ENCODE measurements around the gene PLEK.
"Not testable (repeated sequence)": the region's sequence is repeated elsewhere in the genome, so short reads cannot be mapped to it uniquely, and the experiment has no call there.

PLEK gene

DNA sequence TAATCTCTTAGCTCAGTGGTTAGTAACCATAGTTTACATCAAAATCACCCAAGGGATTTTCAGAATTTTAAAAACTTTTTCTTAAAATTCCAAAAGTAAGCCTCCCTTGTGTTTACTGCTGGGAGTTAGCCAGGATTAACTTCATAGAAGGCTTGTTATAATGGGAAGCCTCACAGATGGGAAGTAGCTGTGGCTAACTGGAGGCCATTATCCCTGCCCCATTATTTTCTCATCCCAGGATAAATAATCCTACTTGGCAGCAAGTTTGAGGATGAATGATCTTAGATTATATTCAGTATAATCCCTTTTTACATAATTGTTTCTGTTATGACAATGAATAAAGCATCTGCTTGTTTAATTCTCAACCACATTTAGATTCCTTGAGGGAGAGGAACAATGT, 25.5 kb downstream of the PLEK start:
- TF ChIP-seq, protein P1, sequence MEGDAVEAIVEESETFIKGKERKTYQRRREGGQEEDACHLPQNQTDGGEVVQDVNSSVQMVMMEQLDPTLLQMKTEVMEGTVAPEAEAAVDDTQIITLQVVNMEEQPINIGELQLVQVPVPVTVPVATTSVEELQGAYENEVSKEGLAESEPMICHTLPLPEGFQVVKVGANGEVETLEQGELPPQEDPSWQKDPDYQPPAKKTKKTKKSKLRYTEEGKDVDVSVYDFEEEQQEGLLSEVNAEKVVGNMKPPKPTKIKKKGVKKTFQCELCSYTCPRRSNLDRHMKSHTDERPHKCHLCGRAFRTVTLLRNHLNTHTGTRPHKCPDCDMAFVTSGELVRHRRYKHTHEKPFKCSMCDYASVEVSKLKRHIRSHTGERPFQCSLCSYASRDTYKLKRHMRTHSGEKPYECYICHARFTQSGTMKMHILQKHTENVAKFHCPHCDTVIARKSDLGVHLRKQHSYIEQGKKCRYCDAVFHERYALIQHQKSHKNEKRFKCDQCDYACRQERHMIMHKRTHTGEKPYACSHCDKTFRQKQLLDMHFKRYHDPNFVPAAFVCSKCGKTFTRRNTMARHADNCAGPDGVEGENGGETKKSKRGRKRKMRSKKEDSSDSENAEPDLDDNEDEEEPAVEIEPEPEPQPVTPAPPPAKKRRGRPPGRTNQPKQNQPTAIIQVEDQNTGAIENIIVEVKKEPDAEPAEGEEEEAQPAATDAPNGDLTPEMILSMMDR (IDR thresholded peaks at IDR 0.05; ENCODE audit: poor library complexity, severe bottlenecking) = no peak
- Histone ChIP-seq H3K36me3 (ENCODE audit: low read depth) (no peaks in the 10 kb centered on the region), H3K27me3 (ENCODE audit: insufficient read depth, poor library complexity, severe bottlenecking) (no peaks in the 10 kb centered on the region), H3K27ac (ENCODE audit: poor library complexity, severe bottlenecking) (no peak overlapping the region), H3K4me1 (ENCODE audit: insufficient read depth, poor library complexity, severe bottlenecking) (no peaks in the 10 kb centered on the region), H3K9me3 (ENCODE audit: severe bottlenecking) (no peaks in the 10 kb centered on the region), H3K4me3 (ENCODE audit: severe bottlenecking) (no peak overlapping the region)
- ATAC-seq (ENCODE audit: low read depth) = no peak
- DNase-seq (ENCODE audit: low spot score) = no peak

DNA sequence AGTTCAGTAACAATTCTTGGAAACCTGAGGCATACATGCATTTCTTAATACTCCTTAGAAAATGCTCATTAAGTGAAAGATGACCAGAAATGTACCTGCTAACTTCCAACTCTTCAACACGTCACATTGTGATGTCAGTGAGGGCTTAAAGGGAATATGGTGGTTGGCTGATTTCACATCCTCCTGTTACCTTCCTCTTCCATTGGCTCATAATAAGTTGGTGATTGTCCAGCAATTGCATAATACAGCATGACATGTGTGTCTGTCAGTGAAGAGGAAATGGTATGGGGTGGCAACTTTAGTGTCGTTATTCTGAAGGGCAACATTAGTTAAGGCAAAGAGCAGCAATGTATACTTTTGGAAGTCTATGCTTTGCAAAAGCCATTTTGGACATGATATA, 26.0 kb downstream of the PLEK start:
- Histone ChIP-seq H3K27ac (ENCODE audit: poor library complexity, severe bottlenecking) (no peak overlapping the region), H3K36me3 (ENCODE audit: low read depth) (no peaks in the 10 kb centered on the region), H3K4me1 (ENCODE audit: insufficient read depth, poor library complexity, severe bottlenecking) (no peaks in the 10 kb centered on the region), H3K27me3 (ENCODE audit: insufficient read depth, poor library complexity, severe bottlenecking) (no peaks in the 10 kb centered on the region), H3K9me3 (ENCODE audit: severe bottlenecking) (no peaks in the 10 kb centered on the region), H3K4me3 (ENCODE audit: severe bottlenecking) (no peak overlapping the region)
- ATAC-seq (ENCODE audit: low read depth) (no peak), DNase-seq (ENCODE audit: low spot score) (no peak)
- TF ChIP-seq, protein P1 (IDR thresholded peaks at IDR 0.05; ENCODE audit: poor library complexity, severe bottlenecking) = no peak

DNA sequence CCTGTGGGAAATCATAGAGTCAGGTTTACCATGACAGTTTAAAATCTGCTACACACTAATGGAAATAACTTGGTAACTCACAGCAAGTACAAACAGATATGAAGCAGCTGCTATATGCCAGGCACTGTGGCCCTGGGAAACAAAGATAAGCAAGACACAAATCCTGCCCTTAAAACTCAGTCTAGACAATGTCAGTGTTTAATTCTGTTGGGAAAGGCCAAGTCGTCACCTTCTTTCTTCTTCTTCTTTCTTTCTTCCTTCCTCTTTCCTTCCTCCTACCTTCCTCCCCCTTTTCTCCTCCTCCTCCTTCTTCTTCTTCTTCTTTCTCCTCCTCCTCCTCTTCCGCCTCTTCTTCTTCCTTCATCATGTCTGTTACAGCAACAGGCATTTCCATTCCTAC, 26.8 kb downstream of the PLEK start:
- no peak for DNase-seq (ENCODE audit: low spot score)
- Histone ChIP-seq H3K9me3 (ENCODE audit: severe bottlenecking) (no peaks in the 10 kb centered on the region), H3K27ac (ENCODE audit: poor library complexity, severe bottlenecking) (no peak overlapping the region), H3K4me1 (ENCODE audit: insufficient read depth, poor library complexity, severe bottlenecking) (no peaks in the 10 kb centered on the region), H3K36me3 (ENCODE audit: low read depth) (no peaks in the 10 kb centered on the region), H3K27me3 (ENCODE audit: insufficient read depth, poor library complexity, severe bottlenecking) (no peaks in the 10 kb centered on the region), H3K4me3 (ENCODE audit: severe bottlenecking) (no peak overlapping the region)
- TF ChIP-seq, protein P1 (IDR thresholded peaks at IDR 0.05; ENCODE audit: poor library complexity, severe bottlenecking) = no peak
- no peak for ATAC-seq (ENCODE audit: low read depth)

DNA sequence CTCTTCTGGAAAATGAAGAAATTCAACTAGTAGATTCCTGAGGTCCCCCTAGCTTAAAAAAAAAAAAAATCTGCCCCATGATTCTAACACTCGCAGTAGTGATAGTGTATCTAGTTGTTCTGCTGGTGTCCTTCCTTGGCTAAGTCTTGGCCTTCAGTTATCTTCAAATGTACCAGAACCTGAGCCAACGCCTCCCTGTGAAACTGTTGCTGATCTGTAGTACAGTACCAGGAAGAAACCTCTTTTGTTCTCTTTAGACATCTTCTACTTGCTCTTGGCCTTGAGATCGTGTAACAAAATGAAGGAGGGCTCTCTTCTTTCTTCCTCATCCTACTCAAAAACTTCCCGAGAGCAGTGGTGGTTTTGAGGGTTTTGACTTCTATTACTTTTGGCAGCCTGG, 31.0 kb downstream of the PLEK start:
- Histone ChIP-seq H3K9me3 (ENCODE audit: severe bottlenecking) (no peaks in the 10 kb centered on the region), H3K27me3 (ENCODE audit: insufficient read depth, poor library complexity, severe bottlenecking) (no peaks in the 10 kb centered on the region), H3K36me3 (ENCODE audit: low read depth) (no peaks in the 10 kb centered on the region), H3K4me1 (ENCODE audit: insufficient read depth, poor library complexity, severe bottlenecking) (no peaks in the 10 kb centered on the region), H3K27ac (ENCODE audit: poor library complexity, severe bottlenecking) (no peak overlapping the region), H3K4me3 (ENCODE audit: severe bottlenecking) (no peak overlapping the region)
- TF ChIP-seq, protein P1 (IDR thresholded peaks at IDR 0.05; ENCODE audit: poor library complexity, severe bottlenecking) = no peak
- DNase-seq (ENCODE audit: low spot score) = no peak
- no peak for ATAC-seq (ENCODE audit: low read depth)

DNA sequence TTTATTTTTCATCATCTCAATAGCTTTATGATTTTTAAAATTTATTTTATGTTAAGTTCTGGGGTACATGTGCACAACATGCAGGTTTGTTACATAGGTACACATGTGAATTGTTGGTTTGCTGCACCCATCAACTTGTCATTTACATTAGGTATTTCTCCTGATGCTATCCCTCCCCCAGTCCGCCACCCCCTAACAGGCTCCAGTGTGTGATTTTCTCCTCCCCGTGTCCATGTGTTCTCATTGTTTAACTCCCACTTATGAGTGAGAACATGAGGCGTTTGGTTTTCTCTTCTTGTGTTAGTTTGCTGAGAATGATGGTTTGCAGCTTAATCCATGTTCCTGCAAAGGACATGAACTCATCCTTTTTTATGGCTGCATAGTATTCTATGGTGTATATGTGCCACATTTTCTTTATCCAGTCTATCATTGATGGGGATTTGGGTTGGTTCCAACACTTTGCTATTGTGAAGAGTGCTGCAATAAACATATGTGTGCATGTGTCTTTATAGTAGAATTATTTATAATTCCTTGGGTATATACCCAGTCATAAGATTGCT, 32.7 kb downstream of the PLEK start:
- H3K4me3 ChIP-seq (ENCODE audit: severe bottlenecking); H3K27me3 ChIP-seq (ENCODE audit: insufficient read depth, poor library complexity, severe bottlenecking); H3K27ac ChIP-seq (ENCODE audit: poor library complexity, severe bottlenecking); H3K9me3 ChIP-seq (ENCODE audit: severe bottlenecking); ATAC-seq (ENCODE audit: low read depth); H3K4me1 ChIP-seq (ENCODE audit: insufficient read depth, poor library complexity, severe bottlenecking); DNase-seq (ENCODE audit: low spot score); H3K36me3 ChIP-seq (ENCODE audit: low read depth): not testable (repeated sequence)

Data from RWPE2 (cell line).